Measurements from ENCODE around the gene TRIL. TPM values are rescaled to one million over a fixed set of nuclear protein-coding genes. Genes with fewer than 3 reads are reported as not detected.

The TRIL gene
- total RNA-seq, 1 experiment from 2014 or later, result 3.0 TPM

DNA sequence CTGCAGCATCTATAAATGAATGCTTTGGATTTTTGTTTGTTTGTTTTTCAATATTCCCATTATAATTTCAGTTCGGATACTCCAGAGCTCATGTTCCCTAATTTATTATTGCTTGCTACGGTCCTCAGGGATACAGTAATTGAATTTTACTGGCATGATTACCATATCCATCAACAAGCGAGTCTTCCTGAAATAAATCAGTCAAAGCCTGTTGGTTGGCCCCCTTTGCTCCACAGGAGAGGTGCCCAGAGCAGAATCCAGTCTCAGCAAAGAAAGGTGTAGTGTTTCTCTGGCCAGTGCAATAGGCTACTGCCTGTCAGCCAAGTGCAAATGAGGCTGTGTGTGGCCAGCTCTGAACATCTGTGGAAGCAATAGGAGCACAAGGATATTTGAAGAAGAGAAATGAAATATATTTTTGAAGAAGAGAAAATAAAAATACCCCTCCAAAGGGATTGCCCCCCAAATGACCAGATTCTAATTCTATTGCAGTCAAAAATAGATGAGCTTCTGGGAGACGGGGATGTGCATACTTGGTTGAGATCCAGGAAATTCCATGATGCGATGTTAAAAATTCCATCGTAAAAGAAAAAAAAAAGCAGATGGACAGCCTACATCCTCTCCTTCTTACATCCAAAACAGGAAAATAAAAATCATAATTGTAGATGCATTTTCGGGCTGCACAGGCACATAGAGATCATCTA, 18.1 kb downstream of the TRIL start:
- Mint-ChIP-seq H3K9me3 (no peaks in the 10 kb centered on the region), H3K36me3 (no peaks in the 10 kb centered on the region; the same call in 1 of the 2 replicates), H3K27ac (no peak overlapping the region), H3K27me3 (ENCODE audit: low read depth) (no peaks in the 10 kb centered on the region; the same call in 1 of the 2 replicates), H3K4me1 (peaks cover 24% of the 10 kb centered on the region), H3K4me3 (no peak overlapping the region)
- DNase-seq (ENCODE audit: low spot score) (no peak), ATAC-seq (peak; percentile 56)
- ChIA-PET POLR2A (no interaction called here), CTCF (interaction anchor here (1.3 to 9.5 kb wide), 3 partner anchors 13 to 18 kb away, joined by 6 to 67 read pairs (median 10); no protein-coding TSS in a partner anchor)
- TF ChIP-seq FOXP1 (CRISPR knock-in tag; IDR thresholded peaks at IDR 0.05; ENCODE audit: borderline replicate concordance), result no peak
- no peak for TF ChIP-seq ERG (CRISPR knock-in tag; IDR thresholded peaks at IDR 0.05)
- no peak for TF ChIP-seq IRF1 (CRISPR knock-in tag; IDR thresholded peaks at IDR 0.05)
- TF ChIP-seq NR2C2 (CRISPR knock-in tag; IDR thresholded peaks at IDR 0.05), result no peak
- TF ChIP-seq, protein P1, sequence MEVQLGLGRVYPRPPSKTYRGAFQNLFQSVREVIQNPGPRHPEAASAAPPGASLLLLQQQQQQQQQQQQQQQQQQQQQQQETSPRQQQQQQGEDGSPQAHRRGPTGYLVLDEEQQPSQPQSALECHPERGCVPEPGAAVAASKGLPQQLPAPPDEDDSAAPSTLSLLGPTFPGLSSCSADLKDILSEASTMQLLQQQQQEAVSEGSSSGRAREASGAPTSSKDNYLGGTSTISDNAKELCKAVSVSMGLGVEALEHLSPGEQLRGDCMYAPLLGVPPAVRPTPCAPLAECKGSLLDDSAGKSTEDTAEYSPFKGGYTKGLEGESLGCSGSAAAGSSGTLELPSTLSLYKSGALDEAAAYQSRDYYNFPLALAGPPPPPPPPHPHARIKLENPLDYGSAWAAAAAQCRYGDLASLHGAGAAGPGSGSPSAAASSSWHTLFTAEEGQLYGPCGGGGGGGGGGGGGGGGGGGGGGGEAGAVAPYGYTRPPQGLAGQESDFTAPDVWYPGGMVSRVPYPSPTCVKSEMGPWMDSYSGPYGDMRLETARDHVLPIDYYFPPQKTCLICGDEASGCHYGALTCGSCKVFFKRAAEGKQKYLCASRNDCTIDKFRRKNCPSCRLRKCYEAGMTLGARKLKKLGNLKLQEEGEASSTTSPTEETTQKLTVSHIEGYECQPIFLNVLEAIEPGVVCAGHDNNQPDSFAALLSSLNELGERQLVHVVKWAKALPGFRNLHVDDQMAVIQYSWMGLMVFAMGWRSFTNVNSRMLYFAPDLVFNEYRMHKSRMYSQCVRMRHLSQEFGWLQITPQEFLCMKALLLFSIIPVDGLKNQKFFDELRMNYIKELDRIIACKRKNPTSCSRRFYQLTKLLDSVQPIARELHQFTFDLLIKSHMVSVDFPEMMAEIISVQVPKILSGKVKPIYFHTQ (CRISPR knock-in tag; IDR thresholded peaks at IDR 0.05), result no peak
- TF ChIP-seq ZNF219 (CRISPR knock-in tag; IDR thresholded peaks at IDR 0.05; ENCODE audit: borderline replicate concordance), result no peak
- no peak for TF ChIP-seq RELA (CRISPR knock-in tag; IDR thresholded peaks at IDR 0.05; ENCODE audit: borderline replicate concordance)
- no peak for TF ChIP-seq ZNF512 (CRISPR knock-in tag; IDR thresholded peaks at IDR 0.05; ENCODE audit: borderline replicate concordance)
- TF ChIP-seq, protein P2, sequence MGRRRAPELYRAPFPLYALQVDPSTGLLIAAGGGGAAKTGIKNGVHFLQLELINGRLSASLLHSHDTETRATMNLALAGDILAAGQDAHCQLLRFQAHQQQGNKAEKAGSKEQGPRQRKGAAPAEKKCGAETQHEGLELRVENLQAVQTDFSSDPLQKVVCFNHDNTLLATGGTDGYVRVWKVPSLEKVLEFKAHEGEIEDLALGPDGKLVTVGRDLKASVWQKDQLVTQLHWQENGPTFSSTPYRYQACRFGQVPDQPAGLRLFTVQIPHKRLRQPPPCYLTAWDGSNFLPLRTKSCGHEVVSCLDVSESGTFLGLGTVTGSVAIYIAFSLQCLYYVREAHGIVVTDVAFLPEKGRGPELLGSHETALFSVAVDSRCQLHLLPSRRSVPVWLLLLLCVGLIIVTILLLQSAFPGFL (CRISPR knock-in tag; IDR thresholded peaks at IDR 0.05; ENCODE audit: borderline replicate concordance), result no peak
- TF ChIP-seq MXD4 (CRISPR knock-in tag; IDR thresholded peaks at IDR 0.05; ENCODE audit: borderline replicate concordance), result no peak
- TF ChIP-seq, protein P3, sequence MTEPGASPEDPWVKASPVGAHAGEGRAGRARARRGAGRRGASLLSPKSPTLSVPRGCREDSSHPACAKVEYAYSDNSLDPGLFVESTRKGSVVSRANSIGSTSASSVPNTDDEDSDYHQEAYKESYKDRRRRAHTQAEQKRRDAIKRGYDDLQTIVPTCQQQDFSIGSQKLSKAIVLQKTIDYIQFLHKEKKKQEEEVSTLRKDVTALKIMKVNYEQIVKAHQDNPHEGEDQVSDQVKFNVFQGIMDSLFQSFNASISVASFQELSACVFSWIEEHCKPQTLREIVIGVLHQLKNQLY (CRISPR knock-in tag; IDR thresholded peaks at IDR 0.05), result no peak
- no peak for TF ChIP-seq ZMAT4 (CRISPR knock-in tag; IDR thresholded peaks at IDR 0.05)
- no peak for TF ChIP-seq NFATC4 (CRISPR knock-in tag; IDR thresholded peaks at IDR 0.05)
- no peak for TF ChIP-seq FOXK1 (CRISPR knock-in tag; IDR thresholded peaks at IDR 0.05)
- no peak for TF ChIP-seq ZNF532 (CRISPR knock-in tag; IDR thresholded peaks at IDR 0.05; ENCODE audit: borderline replicate concordance)
- no peak for TF ChIP-seq ZNF121 (CRISPR knock-in tag; IDR thresholded peaks at IDR 0.05)
- TF ChIP-seq ZNF416 (CRISPR knock-in tag; IDR thresholded peaks at IDR 0.05), result no peak
- no peak for TF ChIP-seq ZNF232 (CRISPR knock-in tag; IDR thresholded peaks at IDR 0.05)
- no peak for TF ChIP-seq ATF1 (CRISPR knock-in tag; IDR thresholded peaks at IDR 0.05)
- no peak for TF ChIP-seq ZSCAN18 (CRISPR knock-in tag; IDR thresholded peaks at IDR 0.05)
